Measurements from ENCODE around the gene MITD1. TPM values are rescaled to one million over a fixed set of nuclear protein-coding genes. Genes with fewer than 3 reads are reported as not detected.

The MITD1 gene
- total and polyA plus RNA-seq, 2 of the 8 experiments (the other 6 are each of a cell fraction or from before 2014, with no cell fraction given) = 15.2 to 31.7 TPM

DNA sequence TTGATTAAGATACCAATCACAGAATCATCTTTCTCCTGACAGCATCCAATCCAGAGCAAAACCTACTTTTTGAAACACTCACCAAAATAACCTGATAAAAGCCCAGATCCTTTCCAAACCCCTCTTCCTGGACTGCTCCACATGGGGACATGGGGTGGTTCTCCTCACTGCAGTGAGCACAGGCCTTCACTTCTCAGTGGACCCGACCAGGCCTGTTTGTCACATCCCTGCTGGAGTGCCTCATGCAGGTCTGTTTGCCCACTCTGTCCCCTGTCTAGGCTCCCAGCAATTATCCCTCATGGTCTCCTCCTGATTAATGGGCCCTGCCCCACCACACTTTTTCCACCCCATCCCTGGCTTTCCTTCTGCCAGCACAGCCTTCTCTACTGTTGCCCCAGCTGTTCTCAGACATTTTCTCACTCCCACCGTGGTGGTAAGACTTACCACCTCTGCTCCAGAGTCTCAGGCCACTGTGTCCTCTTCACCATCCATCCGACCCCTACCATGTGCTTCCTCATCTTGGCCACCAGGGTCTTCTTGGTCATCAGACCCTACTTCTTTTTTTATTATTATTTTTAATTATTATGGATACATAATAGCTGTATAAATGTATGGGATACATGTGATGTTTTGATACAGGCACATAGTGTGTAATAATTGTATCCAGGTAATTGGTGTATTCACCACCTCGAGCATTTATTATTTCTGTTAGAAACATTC lies 21.3 kb upstream of the MITD1 start:
- Histone ChIP-seq H3K56ac (replicated peaks; ENCODE audit: insufficient read length, low read depth, low read length) (no peak overlapping the region), H2BK12ac (ENCODE audit: low read depth, low read length) (0 out of 2 replicates have a peak overlapping the region, but pooled peaks have one; percentile 50), H4K8ac (ENCODE audit: extremely low read depth, insufficient read depth, low read length) (no peak overlapping the region), H2AFZ (ENCODE audit: low read length) (no peak overlapping the region), H3K23me2 (ENCODE audit: low read depth, low read length) (no peaks in the 10 kb centered on the region), H3K27ac (ENCODE audit: low read depth, low read length) (no peak overlapping the region), H3K27me3 (replicated peaks in 1 of 4; ENCODE audit: control insufficient read depth in 3 of 4, extremely low read depth in 1 of 4, insufficient read depth in 3 of 4, low read length in 3 of 4) (no peaks in the 10 kb centered on the region), H3K36me3 (ENCODE audit: control insufficient read depth in 2 of 4, insufficient read depth in 4 of 4, low read length in 3 of 4) (peaks cover 0 to 10% (median 3%) of the 10 kb centered on the region in 4 experiments; a peak in 5 of 8 replicates), H3K4me3 (ENCODE audit: extremely low read depth in 1 of 4, insufficient read depth in 2 of 4, low read depth in 3 of 4, low read length in 4 of 4) (no peak overlapping the region), H3K18ac (ENCODE audit: extremely low read depth, low read length) (no peak overlapping the region), H2BK120ac (replicated peaks; ENCODE audit: low read depth, low read length) (no peak overlapping the region), H3K4me1 (replicated peaks in 1 of 4; ENCODE audit: control insufficient read depth in 3 of 4, insufficient read depth in 4 of 4, low read length in 3 of 4) (no peaks in the 10 kb centered on the region), H2BK20ac (ENCODE audit: low read length) (no peak overlapping the region), H3K14ac (ENCODE audit: insufficient read length) (no peak overlapping the region), H2AK5ac (ENCODE audit: low read depth, low read length) (no peak overlapping the region), H3K79me2 (ENCODE audit: control insufficient read depth in 1 of 2, insufficient read depth in 2 of 2, low read length in 2 of 2) (no peaks in the 10 kb centered on the region), H3K79me1 (ENCODE audit: low read depth, low read length) (no peaks in the 10 kb centered on the region), H3K4ac (replicated peaks; ENCODE audit: insufficient read length, low read depth, low read length) (no peak overlapping the region), H2BK15ac (ENCODE audit: low read length) (no peak overlapping the region), H3K9ac (replicated peaks in 1 of 4; ENCODE audit: extremely low read depth in 1 of 4, low read depth in 3 of 4, low read length in 3 of 4) (no peak overlapping the region), H4K20me1 (replicated peaks in 1 of 2; ENCODE audit: control insufficient read depth in 1 of 2, insufficient read depth in 2 of 2, low read length in 2 of 2) (no peaks in the 10 kb centered on the region), H4K91ac (replicated peaks; ENCODE audit: insufficient read length, low read length) (no peak overlapping the region), H3K23ac (ENCODE audit: insufficient read length) (no peak overlapping the region), H2BK5ac (ENCODE audit: low read depth, low read length) (no peak overlapping the region), H4K5ac (ENCODE audit: insufficient read length, low read depth, low read length) (no peak overlapping the region), H3K9me3 (ENCODE audit: insufficient read depth in 2 of 2, low read depth in 1 of 2, low read length in 1 of 2) (peaks cover 29 to 30% of the 10 kb centered on the region in 2 experiments), H3K4me2 (ENCODE audit: insufficient read depth in 1 of 2, low read depth in 2 of 2, low read length in 2 of 2) (no peak overlapping the region)
- 91% methylated on average over 4 of the region's 4 CpGs; no CpG with 5 or more reads in 1 of the 2 experiments for WGBS, 2 experiments (ENCODE audit: extremely low coverage in 1 of 2, insufficient coverage in 1 of 2, insufficient read length in 1 of 2, insufficient replicate concordance in 2 of 2, low coverage in 1 of 2, low lambda C conversion rate in 2 of 2, missing lambda C conversion rate in 1 of 2)
- DNase-seq (ENCODE audit: low read depth in 1 of 2, low spot score in 2 of 2) (no peak), FAIRE-seq (no peak)
- POLR2A ChIA-PET (ENCODE audit: partially characterized antibody) = interaction anchor here (0.6 to 2.4 kb wide), 3 partner anchors 20 to 62 kb away, joined by 3 to 6 read pairs (median 3); partner anchors contain the start of genes MITD1 and MRPL30
- CTCF ChIA-PET (ENCODE audit: partially characterized antibody) = interaction anchor here (0.8 to 2.2 kb wide), 4 partner anchors 12 to 116 kb away, joined by 3 to 4 read pairs (median 3); no protein-coding TSS in a partner anchor
- TF ChIP-seq CTBP2 (IDR thresholded peaks at IDR 0.05; ENCODE audit: borderline replicate concordance, insufficient read depth, insufficient read length, low read length) (no peak), YY1 (IDR thresholded peaks at IDR 0.05; ENCODE audit: low read depth, low read length) (no peak), SIRT6 (IDR thresholded peaks at IDR 0.05; ENCODE audit: low read length) (no peak), SP1 (IDR thresholded peaks at IDR 0.05; ENCODE audit: low read depth, low read length) (no peak), NRF1 (IDR thresholded peaks at IDR 0.05; ENCODE audit: low read depth, low read length) (no peak), BRCA1 (IDR thresholded peaks at IDR 0.05; ENCODE audit: low read depth, low read length) (no peak), POLR2A (IDR thresholded peaks at IDR 0.05; ENCODE audit: control extremely low read depth in 1 of 2, low read depth in 2 of 2, low read length in 2 of 2) (no peak)
- TF ChIP-seq, protein P1, sequence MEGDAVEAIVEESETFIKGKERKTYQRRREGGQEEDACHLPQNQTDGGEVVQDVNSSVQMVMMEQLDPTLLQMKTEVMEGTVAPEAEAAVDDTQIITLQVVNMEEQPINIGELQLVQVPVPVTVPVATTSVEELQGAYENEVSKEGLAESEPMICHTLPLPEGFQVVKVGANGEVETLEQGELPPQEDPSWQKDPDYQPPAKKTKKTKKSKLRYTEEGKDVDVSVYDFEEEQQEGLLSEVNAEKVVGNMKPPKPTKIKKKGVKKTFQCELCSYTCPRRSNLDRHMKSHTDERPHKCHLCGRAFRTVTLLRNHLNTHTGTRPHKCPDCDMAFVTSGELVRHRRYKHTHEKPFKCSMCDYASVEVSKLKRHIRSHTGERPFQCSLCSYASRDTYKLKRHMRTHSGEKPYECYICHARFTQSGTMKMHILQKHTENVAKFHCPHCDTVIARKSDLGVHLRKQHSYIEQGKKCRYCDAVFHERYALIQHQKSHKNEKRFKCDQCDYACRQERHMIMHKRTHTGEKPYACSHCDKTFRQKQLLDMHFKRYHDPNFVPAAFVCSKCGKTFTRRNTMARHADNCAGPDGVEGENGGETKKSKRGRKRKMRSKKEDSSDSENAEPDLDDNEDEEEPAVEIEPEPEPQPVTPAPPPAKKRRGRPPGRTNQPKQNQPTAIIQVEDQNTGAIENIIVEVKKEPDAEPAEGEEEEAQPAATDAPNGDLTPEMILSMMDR (IDR thresholded peaks at IDR 0.05; ENCODE audit: control extremely low read depth in 1 of 3, insufficient read depth in 1 of 3, low read depth in 1 of 3, low read length in 3 of 3) = peak in 2 of 3 experiments; percentile 13 to 14; a peak in 2 of 4 replicates
